ENCODE data around the gene PRR14L.

Gene PRR14L

DNA sequence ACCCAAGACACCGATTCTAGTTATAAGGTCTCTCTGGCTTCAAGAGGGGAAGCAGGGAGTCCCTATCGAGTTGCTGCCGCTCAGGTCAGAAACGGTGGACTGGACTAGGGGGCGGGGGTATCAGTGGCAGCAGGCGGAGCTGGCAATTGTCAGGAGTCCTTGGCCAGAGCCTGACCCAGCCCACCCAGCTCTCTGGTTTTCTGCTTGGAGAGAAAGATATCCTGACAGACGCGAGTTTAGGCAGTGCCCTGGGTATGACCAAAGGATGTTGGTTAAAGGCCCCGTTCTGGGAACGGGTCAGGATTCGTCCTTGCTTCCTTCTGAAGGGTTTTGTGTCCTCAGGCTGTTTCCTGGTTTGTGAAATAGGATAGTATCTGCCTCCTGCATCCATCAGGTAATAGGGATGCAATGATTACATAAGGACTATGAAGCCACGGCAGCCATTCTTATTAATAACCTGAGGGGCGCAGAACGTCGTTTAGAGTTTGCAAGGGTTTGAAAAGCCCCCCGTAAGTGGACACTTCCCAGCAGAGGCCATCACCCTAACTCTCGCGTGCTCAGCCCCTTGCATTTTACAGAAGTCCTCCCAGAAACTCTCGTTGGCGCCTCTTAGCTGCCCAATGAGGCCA is 3.2 kb upstream of the PRR14L start:
- H3K4me1 Mint-ChIP-seq = peaks cover 49% of the 10 kb centered on the region
- no peaks in the 10 kb centered on the region for H3K27me3 Mint-ChIP-seq (ENCODE audit: low read depth)
- TF ChIP-seq, protein P1, sequence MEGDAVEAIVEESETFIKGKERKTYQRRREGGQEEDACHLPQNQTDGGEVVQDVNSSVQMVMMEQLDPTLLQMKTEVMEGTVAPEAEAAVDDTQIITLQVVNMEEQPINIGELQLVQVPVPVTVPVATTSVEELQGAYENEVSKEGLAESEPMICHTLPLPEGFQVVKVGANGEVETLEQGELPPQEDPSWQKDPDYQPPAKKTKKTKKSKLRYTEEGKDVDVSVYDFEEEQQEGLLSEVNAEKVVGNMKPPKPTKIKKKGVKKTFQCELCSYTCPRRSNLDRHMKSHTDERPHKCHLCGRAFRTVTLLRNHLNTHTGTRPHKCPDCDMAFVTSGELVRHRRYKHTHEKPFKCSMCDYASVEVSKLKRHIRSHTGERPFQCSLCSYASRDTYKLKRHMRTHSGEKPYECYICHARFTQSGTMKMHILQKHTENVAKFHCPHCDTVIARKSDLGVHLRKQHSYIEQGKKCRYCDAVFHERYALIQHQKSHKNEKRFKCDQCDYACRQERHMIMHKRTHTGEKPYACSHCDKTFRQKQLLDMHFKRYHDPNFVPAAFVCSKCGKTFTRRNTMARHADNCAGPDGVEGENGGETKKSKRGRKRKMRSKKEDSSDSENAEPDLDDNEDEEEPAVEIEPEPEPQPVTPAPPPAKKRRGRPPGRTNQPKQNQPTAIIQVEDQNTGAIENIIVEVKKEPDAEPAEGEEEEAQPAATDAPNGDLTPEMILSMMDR (IDR thresholded peaks at IDR 0.05; ENCODE audit: unreplicated experiment in 3 of 3) = no peak
- H3K9me3 Mint-ChIP-seq = no peaks in the 10 kb centered on the region
- H3K27ac Mint-ChIP-seq = peak overlapping the region; percentile 100
- peaks cover 2% of the 10 kb centered on the region for H3K36me3 Mint-ChIP-seq (ENCODE audit: low read depth)
- H3K4me3 Mint-ChIP-seq = peak overlapping the region; percentile 85 to 98 (median 97)

DNA sequence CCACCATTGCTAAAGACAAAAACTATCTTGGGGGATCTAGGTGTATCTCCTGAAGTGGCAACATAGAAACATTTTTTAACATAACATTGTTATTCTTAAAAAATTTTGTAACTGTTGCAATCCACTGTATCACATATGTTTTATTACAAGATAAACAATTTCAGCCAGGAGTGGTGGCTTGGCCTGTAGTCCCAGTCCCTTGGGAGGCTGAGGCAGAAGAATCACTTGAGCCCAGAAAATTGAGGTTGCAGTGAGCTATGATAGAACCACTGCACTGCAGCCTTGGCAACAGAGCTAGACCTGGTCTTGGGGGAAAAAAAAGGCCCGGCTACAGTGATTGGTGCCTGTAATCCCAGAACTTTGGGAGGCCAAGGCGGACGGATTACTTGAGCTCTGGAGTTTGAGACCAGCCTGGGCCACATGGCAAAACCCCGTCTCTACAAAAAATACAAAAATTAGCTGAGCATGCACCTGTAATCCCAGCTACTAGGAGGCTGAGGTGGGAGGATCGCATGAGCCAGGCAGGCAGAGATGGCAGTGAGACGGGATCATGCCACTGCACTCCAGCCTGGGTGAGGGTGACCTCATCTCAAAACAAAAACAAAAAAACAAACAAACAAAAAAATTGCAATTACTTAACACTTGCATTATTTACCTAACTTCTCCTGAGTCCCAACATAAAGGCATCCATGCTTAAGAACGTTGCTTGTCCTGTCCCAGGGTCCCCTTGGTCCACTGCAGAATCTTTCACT is 2.3 kb upstream of the PRR14L start:
- H3K36me3 Mint-ChIP-seq (ENCODE audit: low read depth) = peaks cover 7% of the 10 kb centered on the region
- peak overlapping the region; percentile 100 for H3K27ac Mint-ChIP-seq
- TF ChIP-seq, protein P1 (IDR thresholded peaks at IDR 0.05; ENCODE audit: unreplicated experiment in 3 of 3) = no peak
- peak overlapping the region; percentile 85 to 98 (median 97) for H3K4me3 Mint-ChIP-seq
- peaks cover 58% of the 10 kb centered on the region for H3K4me1 Mint-ChIP-seq
- H3K9me3 Mint-ChIP-seq = no peaks in the 10 kb centered on the region
- no peaks in the 10 kb centered on the region for H3K27me3 Mint-ChIP-seq (ENCODE audit: low read depth)

DNA sequence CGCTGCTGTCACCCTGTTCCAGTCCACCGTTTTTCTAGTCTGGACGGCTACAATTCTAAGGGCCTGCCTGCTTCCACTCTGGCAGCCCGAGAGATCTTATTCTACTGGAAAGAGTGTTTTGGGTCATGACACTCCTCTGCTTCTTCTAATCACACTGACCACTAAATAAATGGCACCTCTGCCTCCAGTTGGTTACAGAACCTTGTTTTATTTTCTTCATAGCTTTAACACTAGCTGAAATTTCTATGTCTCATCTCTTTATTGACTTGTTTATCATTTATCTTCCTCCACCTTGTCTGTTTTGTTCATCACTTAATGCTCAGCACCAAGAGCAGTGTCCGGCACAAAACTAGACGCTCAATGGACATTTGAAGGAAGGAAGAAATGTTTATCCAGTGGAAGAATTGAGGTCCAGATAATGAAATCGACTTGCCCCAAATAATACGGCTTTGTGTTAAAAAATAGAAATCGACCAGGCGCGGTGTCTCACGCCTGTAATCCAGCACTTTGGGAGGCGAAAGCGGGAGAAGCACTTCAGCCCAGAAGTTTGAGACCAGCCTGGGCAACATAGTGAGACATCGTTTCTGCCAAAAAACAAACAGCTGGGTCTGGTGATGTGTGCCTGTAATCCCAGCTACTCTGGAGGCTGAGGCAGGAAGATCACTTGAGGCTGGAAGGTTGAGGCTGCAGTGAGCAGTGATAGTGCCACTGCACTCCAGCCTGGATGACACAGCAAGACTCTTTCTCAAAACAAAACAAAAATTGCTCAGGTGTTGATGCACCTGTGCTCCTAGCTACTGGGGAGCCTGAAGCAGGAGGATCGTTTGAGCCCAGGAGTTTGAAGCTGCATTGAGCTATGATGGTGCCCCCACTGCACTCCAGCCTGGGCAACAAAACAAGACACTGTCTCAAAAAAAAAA is 693 bp upstream of the PRR14L start:
- TF ChIP-seq, protein P1 (IDR thresholded peaks at IDR 0.05; ENCODE audit: unreplicated experiment in 3 of 3) = no peak
- peak overlapping the region; percentile 84 to 94 (median 93) for H3K4me3 Mint-ChIP-seq
- H3K27ac Mint-ChIP-seq = peak overlapping the region; percentile 80 to 92 (median 87)
- H3K27me3 Mint-ChIP-seq (ENCODE audit: low read depth) = no peaks in the 10 kb centered on the region
- H3K4me1 Mint-ChIP-seq = peaks cover 58% of the 10 kb centered on the region
- H3K9me3 Mint-ChIP-seq = no peaks in the 10 kb centered on the region
- H3K36me3 Mint-ChIP-seq (ENCODE audit: low read depth) = peaks cover 11% of the 10 kb centered on the region

DNA sequence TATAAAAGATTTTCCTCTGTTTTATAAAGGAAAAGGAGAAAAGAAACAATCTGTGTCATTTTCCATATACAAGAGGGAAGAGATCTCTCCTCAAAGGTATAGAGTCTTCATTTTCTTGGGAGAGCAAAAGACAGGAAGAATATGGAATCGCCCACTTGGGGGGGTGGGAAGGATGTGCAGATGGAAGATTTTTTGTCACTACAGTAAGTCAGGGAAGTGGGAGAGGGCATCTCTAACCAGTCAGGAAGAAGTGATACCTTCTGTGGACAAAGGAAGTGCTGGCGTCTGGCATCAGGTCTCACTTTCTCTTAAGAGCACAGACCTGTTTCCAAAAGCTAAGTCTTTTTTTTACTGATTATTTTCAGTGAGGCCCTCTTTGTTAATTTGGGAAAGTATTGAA is 1.4 kb downstream of the PRR14L start:
- Mint-ChIP-seq H3K36me3 (ENCODE audit: low read depth) (peaks cover 20% of the 10 kb centered on the region), H3K27me3 (ENCODE audit: low read depth) (no peaks in the 10 kb centered on the region), H3K9me3 (no peaks in the 10 kb centered on the region), H3K27ac (peak overlapping the region; percentile 80 to 92 (median 87)), H3K4me1 (peaks cover 42% of the 10 kb centered on the region), H3K4me3 (peak overlapping the region; percentile 84 to 94 (median 93))
- TF ChIP-seq, protein P1 (IDR thresholded peaks at IDR 0.05; ENCODE audit: unreplicated experiment in 3 of 3) = no peak

DNA sequence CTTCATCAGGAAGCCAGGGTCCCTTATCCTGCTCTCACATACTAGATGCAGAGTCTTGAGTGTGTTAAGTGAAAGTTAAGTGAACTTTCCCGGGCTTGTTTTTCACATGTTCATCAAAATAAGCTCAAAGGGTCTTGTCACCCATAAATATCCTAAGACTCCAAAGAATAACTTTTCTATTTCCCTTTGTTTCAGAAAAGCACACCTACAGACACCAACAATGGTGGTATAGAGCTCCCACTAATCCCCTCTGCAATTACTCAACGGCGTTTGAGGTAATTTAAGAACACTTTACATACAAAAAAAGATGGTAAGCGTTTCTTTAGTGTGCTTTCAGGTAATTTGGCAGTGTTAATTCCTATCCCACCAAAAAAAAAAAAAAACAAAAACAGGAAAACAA is 2.5 kb downstream of the PRR14L start:
- peaks cover 27% of the 10 kb centered on the region for H3K36me3 Mint-ChIP-seq (ENCODE audit: low read depth)
- peaks cover 32% of the 10 kb centered on the region for H3K4me1 Mint-ChIP-seq
- H3K9me3 Mint-ChIP-seq = no peaks in the 10 kb centered on the region
- H3K27ac Mint-ChIP-seq = peak overlapping the region; percentile 80 to 92 (median 87)
- TF ChIP-seq, protein P1 (IDR thresholded peaks at IDR 0.05; ENCODE audit: unreplicated experiment in 3 of 3) = no peak
- peak overlapping the region; percentile 84 to 94 (median 93) for H3K4me3 Mint-ChIP-seq
- no peaks in the 10 kb centered on the region for H3K27me3 Mint-ChIP-seq (ENCODE audit: low read depth)

Data from nephron (organoid).